ENCODE data around the gene ZIM2. TPM values are rescaled to one million over a fixed set of nuclear protein-coding genes. Genes with fewer than 3 reads are reported as not detected.

ZIM2 gene
- total RNA-seq, 1 experiment from 2014 or later: not detected

DNA sequence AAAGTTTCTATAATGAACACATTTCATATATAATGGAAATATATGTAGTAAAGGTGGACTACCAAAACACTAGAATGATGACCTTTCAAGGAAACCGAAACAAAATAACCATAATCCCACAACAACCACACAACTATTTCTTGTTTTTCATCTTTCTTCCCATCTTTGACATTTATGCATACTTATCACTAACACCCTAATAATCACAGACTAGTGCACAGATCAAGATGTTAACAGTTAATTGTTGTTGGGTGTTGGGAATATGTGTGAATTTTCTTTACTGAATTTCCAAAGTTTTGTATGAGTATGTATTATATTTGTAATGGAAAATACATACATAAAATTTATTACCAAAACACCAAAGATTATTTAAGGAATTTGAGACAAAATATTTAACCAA is 30.3 kb downstream of the ZIM2 start:
- no peak overlapping the region for H3K27ac ChIP-seq (ENCODE audit: low read depth, low read length)
- ATAC-seq: no peak
- no peaks in the 10 kb centered on the region for H4K20me1 ChIP-seq (ENCODE audit: insufficient read depth)
- H3K9ac ChIP-seq (ENCODE audit: low read length): no peak overlapping the region
- no TSS peak for BruUV-seq (replicated peaks)
- H3K36me3 ChIP-seq (ENCODE audit: control insufficient read depth in 1 of 2, insufficient read depth in 2 of 2, low read length in 2 of 2): no peaks in the 10 kb centered on the region; a peak in 1 of 4 replicates
- no peak for TF ChIP-seq ELF1 (IDR thresholded peaks at IDR 0.05; ENCODE audit: borderline replicate concordance, low read depth)
- no peak for TF ChIP-seq TCF7L2 (IDR thresholded peaks at IDR 0.05; ENCODE audit: borderline replicate concordance, extremely low read depth, insufficient read depth, insufficient read length)
- no peak for TF ChIP-seq EZH2 (IDR thresholded peaks at IDR 0.05)
- TF ChIP-seq, protein P1, sequence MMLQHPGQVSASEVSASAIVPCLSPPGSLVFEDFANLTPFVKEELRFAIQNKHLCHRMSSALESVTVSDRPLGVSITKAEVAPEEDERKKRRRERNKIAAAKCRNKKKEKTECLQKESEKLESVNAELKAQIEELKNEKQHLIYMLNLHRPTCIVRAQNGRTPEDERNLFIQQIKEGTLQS (IDR thresholded peaks at IDR 0.05): no peak
- no peak for TF ChIP-seq SP1 (IDR thresholded peaks at IDR 0.05; ENCODE audit: low read depth)
- no peak for TF ChIP-seq MAX (IDR thresholded peaks at IDR 0.05)
- no peak for TF ChIP-seq RAD21 (IDR thresholded peaks at IDR 0.05; ENCODE audit: low read depth)
- H3K4me3 ChIP-seq (replicated peaks in 1 of 2; ENCODE audit: low read depth in 1 of 2, low read length in 2 of 2): no peak overlapping the region
- ChIA-PET POLR2A (no interaction called here), CTCF (no interaction called here), RAD21 (ENCODE audit: low non-redundant PET in 1 of 2, low total read pairs in 2 of 2, uncharacterized antibody in 2 of 2, unreplicated experiment in 2 of 2) (no interaction called here)
- peaks cover 10 to 22% of the 10 kb centered on the region in 2 experiments; a peak in 2 of 4 replicates for H3K9me3 ChIP-seq (ENCODE audit: control insufficient read depth in 1 of 2, insufficient read depth in 1 of 2, low read depth in 1 of 2, low read length in 2 of 2)
- no peaks in the 10 kb centered on the region for H3K4me1 ChIP-seq (ENCODE audit: control insufficient read depth in 1 of 2, insufficient read depth in 2 of 2, low read length in 2 of 2)
- H3K4me2 ChIP-seq (ENCODE audit: low read length): no peak overlapping the region
- no peak for DNase-seq (ENCODE audit: low read depth, low spot score)
- no peaks in the 10 kb centered on the region for H3K79me2 ChIP-seq (ENCODE audit: insufficient read depth, low read length)
- H2AFZ ChIP-seq (ENCODE audit: low read depth, low read length, poor library complexity, severe bottlenecking): no peak overlapping the region
- no peaks in the 10 kb centered on the region for H3K9me2 ChIP-seq (ENCODE audit: insufficient read depth)
- intact Hi-C loops (cut with micrococcal nuclease): no loop called here
- H3K27me3 ChIP-seq (ENCODE audit: insufficient read depth, low read length): no peaks in the 10 kb centered on the region

DNA sequence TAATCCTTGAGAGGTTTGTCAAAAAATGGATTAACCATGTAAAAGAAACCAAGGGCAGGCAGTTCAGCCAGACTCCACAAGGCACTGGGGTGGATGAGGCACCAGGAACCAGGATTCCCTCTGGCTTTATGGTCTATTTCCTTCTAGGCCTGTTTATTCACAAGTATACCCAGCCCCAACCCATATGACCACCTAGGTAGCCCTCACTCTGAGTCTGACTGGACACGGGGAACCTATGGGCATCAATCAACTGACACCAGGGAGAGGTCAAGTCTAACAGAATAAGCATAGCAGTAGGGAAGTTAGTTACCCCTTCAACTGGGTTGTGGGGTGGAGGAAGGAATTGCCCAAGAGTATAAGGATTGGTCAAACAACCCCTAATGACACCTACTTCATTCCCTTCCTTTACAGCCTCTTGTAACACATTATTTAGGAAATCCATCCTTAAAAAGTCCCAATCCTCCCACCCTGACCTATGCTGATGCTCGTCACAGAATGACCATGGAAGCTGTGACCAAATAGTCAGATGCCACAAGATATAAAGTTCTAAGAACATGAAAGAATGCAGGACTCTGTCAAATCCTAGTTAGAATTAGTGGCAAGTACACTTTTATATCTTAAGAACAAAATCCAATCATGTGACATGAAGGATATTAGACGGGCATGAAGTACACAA is 31.7 kb downstream of the ZIM2 start:
- no peak for DNase-seq (ENCODE audit: low read depth, low spot score)
- no peak overlapping the region for H3K4me3 ChIP-seq (replicated peaks in 1 of 2; ENCODE audit: low read depth in 1 of 2, low read length in 2 of 2)
- no peak overlapping the region for H3K9ac ChIP-seq (ENCODE audit: low read length)
- ChIA-PET RAD21 (ENCODE audit: low non-redundant PET in 1 of 2, low total read pairs in 2 of 2, uncharacterized antibody in 2 of 2, unreplicated experiment in 2 of 2) (no interaction called here), POLR2A (no interaction called here), CTCF (no interaction called here)
- no peak overlapping the region for H2AFZ ChIP-seq (ENCODE audit: low read depth, low read length, poor library complexity, severe bottlenecking)
- H3K36me3 ChIP-seq (ENCODE audit: control insufficient read depth in 1 of 2, insufficient read depth in 2 of 2, low read length in 2 of 2): no peaks in the 10 kb centered on the region; a peak in 1 of 4 replicates
- H3K27ac ChIP-seq (ENCODE audit: low read depth, low read length): no peak overlapping the region
- no peaks in the 10 kb centered on the region for H3K79me2 ChIP-seq (ENCODE audit: insufficient read depth, low read length)
- no TSS peak for BruUV-seq (replicated peaks)
- ATAC-seq: no peak
- no peaks in the 10 kb centered on the region for H3K27me3 ChIP-seq (ENCODE audit: insufficient read depth, low read length)
- no peak overlapping the region for H3K4me2 ChIP-seq (ENCODE audit: low read length)
- peaks cover 21 to 24% of the 10 kb centered on the region in 2 experiments; a peak in 2 of 4 replicates for H3K9me3 ChIP-seq (ENCODE audit: control insufficient read depth in 1 of 2, insufficient read depth in 1 of 2, low read depth in 1 of 2, low read length in 2 of 2)
- H3K4me1 ChIP-seq (ENCODE audit: control insufficient read depth in 1 of 2, insufficient read depth in 2 of 2, low read length in 2 of 2): no peaks in the 10 kb centered on the region
- TF ChIP-seq ZBTB33 (IDR thresholded peaks at IDR 0.05; ENCODE audit: extremely low read depth, insufficient replicate concordance, low read length) (no peak), MAX (IDR thresholded peaks at IDR 0.05) (no peak), SIN3A (IDR thresholded peaks at IDR 0.05; ENCODE audit: low read depth) (no peak), FOSL1 (IDR thresholded peaks at IDR 0.05; ENCODE audit: low read depth) (no peak), EZH2 (IDR thresholded peaks at IDR 0.05) (no peak), RAD21 (IDR thresholded peaks at IDR 0.05; ENCODE audit: low read depth) (no peak)
- H3K9me2 ChIP-seq (ENCODE audit: insufficient read depth): no peaks in the 10 kb centered on the region
- H4K20me1 ChIP-seq (ENCODE audit: insufficient read depth): no peaks in the 10 kb centered on the region
- intact Hi-C loops (cut with micrococcal nuclease): no loop called here
